Activated CD4-positive, alpha-beta T cell treated with anti-CD3 and anti-CD28 coated beads, Interleukin-2, amount 50 U/mL, for 24 hours (primary cell): ENCODE data around the gene SUPT5H.

Source experiments
- DNase-seq, 2 donors: peaks; one replicate each; pipeline ENCODE4 v3.0.0-alpha.2; 2020; ENCODE audit warnings: low read depth in 1 of 2, low spot score in 1 of 2

Gene SUPT5H

DNA sequence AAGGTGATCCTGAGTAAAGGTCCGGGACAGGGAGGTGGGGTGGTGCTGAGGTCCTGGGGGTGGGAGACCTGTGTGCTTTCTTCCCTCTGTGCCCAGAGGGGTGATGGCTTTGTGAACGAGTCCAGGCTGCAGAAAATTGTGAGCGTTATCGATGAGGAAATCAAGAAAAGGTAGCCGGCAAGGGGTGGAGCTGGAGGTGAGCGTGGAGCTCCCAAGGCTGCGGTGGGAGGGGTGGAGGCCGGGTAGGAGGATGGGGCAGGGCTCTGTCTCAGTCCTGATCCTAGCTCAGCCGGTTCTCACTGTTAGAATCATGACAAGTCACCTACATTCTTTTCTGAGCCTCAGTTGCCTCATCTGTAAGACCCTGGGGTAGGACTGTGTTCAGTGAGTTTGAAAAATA lies 73.6 kb downstream of the SUPT5H start:
- DNase-seq, result no peak

DNA sequence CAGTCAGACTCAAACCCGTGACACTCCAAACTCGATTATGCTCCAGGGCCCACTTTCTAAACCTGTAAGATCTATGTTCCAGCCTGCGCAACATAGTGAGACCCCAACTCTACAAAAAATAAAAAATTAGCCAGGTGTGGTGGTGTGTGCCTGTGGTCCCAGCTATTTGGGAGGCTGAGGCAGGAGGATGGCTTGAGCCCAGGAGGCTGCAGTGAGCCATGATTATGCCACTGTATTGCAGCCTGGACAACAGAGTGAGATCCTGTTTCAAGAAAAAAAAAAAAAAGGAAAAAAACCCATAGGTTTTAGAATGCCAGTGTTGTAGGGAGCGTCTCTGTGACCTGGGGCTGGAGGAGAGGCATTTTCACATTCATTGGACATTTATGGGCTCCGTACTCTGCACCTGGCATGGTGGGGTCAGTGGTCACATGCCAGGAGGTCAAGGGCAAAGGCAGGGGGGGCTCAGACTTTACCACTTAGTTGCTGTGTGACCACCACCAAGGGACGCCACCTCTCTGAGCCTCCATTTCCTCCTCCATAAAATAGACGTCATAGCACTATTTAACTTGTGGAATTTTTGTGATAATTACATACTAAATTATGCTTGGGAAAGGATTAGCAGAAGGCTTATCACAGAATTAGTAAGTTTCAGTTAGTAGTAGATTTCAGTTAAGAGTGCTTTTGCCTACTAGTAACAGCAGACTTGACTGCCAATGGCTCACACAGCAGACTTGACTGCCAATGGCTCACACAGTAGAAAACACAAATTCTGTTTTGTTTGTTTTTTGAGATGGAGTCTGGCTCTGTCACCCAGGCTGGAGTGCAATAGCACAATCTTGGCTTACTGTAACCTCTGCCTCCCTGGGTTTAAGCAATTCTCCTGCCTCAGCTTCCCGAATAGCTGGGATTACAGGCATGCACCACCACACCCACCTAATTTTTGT lies 75.4 kb downstream of the SUPT5H start:
- DNase-seq, result no peak

DNA sequence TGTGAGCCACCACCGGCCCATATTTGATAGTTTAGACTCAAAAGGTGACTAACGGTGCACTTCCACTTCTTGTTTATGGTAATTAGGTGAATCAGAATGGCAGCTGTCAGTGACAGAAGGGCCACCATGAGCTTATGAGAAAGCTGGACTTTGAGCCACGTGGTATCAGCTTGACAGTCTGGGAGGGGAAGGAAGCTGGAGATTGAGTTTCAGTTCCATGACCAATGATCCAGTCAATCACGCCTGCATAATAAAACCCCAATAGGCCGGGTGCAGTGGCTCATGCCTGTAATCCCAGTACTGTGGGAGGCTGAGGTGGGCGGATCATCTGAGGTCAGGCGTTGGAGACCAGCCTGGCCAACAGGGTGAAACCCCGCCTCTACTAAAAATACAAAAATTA lies 79.1 kb downstream of the SUPT5H start:
- no peak for DNase-seq

DNA sequence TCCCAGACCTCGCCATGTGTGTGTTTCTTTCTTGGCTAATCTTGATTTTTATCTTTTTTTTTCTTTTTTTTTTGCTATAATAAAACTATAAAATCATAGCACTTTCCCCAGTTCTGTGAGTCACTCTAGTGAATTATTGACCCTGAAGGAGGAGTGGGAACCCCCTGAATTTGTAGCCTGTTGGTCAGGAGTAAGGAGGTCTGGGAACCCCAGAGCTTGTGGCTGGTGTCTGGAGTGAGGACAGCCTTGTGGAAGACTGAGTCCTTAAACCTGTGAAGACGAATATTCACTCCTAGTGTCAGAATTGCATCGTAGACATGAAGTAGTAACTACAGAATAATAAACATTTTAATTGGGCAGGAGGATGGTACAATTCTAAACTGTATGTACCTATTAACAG lies 79.8 kb downstream of the SUPT5H start:
- no peak for DNase-seq
